Smooth muscle cell (in vitro differentiated cells): ENCODE measurements around the gene DCTN2. TPM values are rescaled to one million over a fixed set of nuclear protein-coding genes. Genes with fewer than 3 reads are reported as not detected.

Source experiments
- DNase-seq: peaks from one replicate; lab custom pipeline; 2025; ENCODE audit not compliant: unreplicated experiment; lab: John Stamatoyannopoulos, UW
- H2AFZ ChIP-seq: fragments of 200-600 bp; sonication (generic); 2 replicates; pipeline ENCODE4 v1.6.0; 2016; ENCODE audit warnings: antibody characterized with exemption, low read depth, mild to moderate bottlenecking
- H3F3A ChIP-seq: fragments of 200-600 bp; sonication (generic); 2 replicates; pipeline ENCODE4 v1.6.0; 2017; ENCODE audit warnings: antibody characterized with exemption, low read depth
- H3K27ac ChIP-seq: fragments of 200-600 bp; sonication (generic); 2 replicates; pipeline ENCODE4 v1.5.1; 2016; ENCODE audit warnings: low read depth, mild to moderate bottlenecking
- H3K27me3 ChIP-seq: fragments of 200-600 bp; sonication (generic); 2 replicates; pipeline ENCODE4 v1.6.1; 2016; ENCODE audit warnings: low read depth, mild to moderate bottlenecking
- H3K36me3 ChIP-seq: fragments of 200-600 bp; sonication (generic); 2 replicates; pipeline ENCODE4 v1.5.1; 2016; ENCODE audit warnings: low read depth
- H3K4me1 ChIP-seq: fragments of 200-600 bp; sonication (generic); 2 replicates; pipeline ENCODE4 v1.5.1; 2016; ENCODE audit warnings: low read depth
- H3K4me2 ChIP-seq: fragments of 200-600 bp; sonication (generic); 2 replicates; pipeline ENCODE4 v1.6.0; 2016; ENCODE audit warnings: mild to moderate bottlenecking
- H3K4me3 ChIP-seq: fragments of 200-600 bp; sonication (generic); 2 replicates; pipeline ENCODE4 v1.5.1; 2016; ENCODE audit warnings: mild to moderate bottlenecking
- H3K79me2 ChIP-seq: fragments of 200-600 bp; sonication (generic); 2 replicates; pipeline ENCODE4 v1.6.0; 2016; ENCODE audit warnings: low read depth, mild to moderate bottlenecking
- H3K9ac ChIP-seq: fragments of 200-600 bp; sonication (generic); 2 replicates; pipeline ENCODE4 v1.6.0; 2016; ENCODE audit warnings: low read depth
- H3K9me3 ChIP-seq: fragments of 200-600 bp; sonication (generic); replicated peaks from 2 replicates; pipeline ENCODE4 v1.5.1; 2016; ENCODE audit warnings: low read depth
- H4K20me1 ChIP-seq: fragments of 200-600 bp; sonication (generic); 2 replicates; pipeline ENCODE4 v1.6.0; 2016; ENCODE audit warnings: low read depth
- WGBS: methylation state at CpG from one replicate; pipeline ENCODE4 v1.1.7; 2016; ENCODE audit warnings: low lambda C conversion rate; 5-methylcytosine and 5-hydroxymethylcytosine counted together
- polyA plus RNA-seq: library from polyadenylated mRNA; unstranded; fragments of >200 nt; fragmentation: Nextera tagmentation; extraction: Ambion mirVana; gene quantifications from 2 replicates; pipeline ENCODE4 v1.2.1, GENCODE V29; 2016
- total RNA-seq: library from RNA; depleted of rRNA; stranded (reverse); fragments of >200 nt; gene quantifications from 2 replicates; pipeline ENCODE4 v1.2.3, GENCODE V29; 2014
- TF ChIP-seq, protein P1 (sequence below): fragments of 200-600 bp; sonication (generic); IDR thresholded peaks from 2 replicates; pipeline ENCODE4 v1.5.1; 2017; ENCODE audit warnings: borderline replicate concordance, mild to moderate bottlenecking, antibody characterized with exemption; ENCODE audit not compliant: insufficient read depth, poor library complexity, severe bottlenecking

DCTN2 gene
- total and polyA plus RNA-seq, 2 experiments from 2014 or later = 107 to 119 TPM

GRCh38 chr12:57487597-57488401 is 59.2 kb downstream of the DCTN2 start, which contains the start of gene MARS1:
TSS of gene MARS1 (plus strand) at chr12:57488068. CDS start at chr12:57488091, 23 bp downstream.
- Histone ChIP-seq H3K36me3 (peaks cover 10% of the 10 kb centered on the region), H3K4me1 (peaks cover 11% of the 10 kb centered on the region), H3F3A (no peaks in the 10 kb centered on the region), H3K27me3 (no peaks in the 10 kb centered on the region), H3K9me3 (no peaks in the 10 kb centered on the region), H3K27ac (peak within 1 kb of the TSS; percentile 61), H3K4me3 (peak within 1 kb of the TSS; percentile 89), H3K79me2 (peaks cover 27% of the 10 kb centered on the region), H2AFZ (peak within 1 kb of the TSS; percentile 69), H3K4me2 (peak within 1 kb of the TSS; percentile 96), H3K9ac (peak within 1 kb of the TSS; percentile 90), H4K20me1 (peaks cover 2% of the 10 kb centered on the region)
- 17% methylated on average over 43 of the region's 47 CpGs for WGBS
- peak; percentile 50 for DNase-seq
- TF ChIP-seq, protein P1, sequence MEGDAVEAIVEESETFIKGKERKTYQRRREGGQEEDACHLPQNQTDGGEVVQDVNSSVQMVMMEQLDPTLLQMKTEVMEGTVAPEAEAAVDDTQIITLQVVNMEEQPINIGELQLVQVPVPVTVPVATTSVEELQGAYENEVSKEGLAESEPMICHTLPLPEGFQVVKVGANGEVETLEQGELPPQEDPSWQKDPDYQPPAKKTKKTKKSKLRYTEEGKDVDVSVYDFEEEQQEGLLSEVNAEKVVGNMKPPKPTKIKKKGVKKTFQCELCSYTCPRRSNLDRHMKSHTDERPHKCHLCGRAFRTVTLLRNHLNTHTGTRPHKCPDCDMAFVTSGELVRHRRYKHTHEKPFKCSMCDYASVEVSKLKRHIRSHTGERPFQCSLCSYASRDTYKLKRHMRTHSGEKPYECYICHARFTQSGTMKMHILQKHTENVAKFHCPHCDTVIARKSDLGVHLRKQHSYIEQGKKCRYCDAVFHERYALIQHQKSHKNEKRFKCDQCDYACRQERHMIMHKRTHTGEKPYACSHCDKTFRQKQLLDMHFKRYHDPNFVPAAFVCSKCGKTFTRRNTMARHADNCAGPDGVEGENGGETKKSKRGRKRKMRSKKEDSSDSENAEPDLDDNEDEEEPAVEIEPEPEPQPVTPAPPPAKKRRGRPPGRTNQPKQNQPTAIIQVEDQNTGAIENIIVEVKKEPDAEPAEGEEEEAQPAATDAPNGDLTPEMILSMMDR = no peak

DNA sequence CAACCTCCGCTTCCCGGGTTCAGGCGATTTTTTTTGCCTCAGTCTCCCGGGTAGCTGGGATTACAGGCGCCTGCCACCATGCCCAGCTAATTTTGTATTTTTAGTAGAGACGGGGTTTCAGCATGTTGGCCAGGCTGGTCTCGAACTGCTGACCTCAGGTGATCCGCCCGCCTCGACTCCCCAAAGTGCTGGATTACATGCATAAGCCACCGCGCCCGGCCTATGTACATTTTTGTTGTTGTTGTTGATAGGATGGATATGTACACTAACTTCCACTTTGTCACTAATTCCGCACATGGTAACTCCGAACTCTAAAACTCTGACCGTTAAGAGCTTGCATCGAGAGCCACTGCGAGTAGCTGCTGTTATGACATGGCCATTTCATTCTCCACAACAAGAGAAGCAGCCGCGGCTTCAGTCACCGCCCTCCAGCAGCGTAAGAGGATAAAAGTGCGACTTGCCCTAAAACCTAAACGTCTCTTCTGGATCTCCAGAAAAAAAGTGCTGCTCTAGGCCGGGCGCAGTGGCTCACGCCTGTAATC is 59.9 kb downstream of the DCTN2 start:
- no peak for DNase-seq
- Histone ChIP-seq H3K79me2 (peaks cover 27% of the 10 kb centered on the region), H4K20me1 (no peaks in the 10 kb centered on the region), H3K36me3 (peaks cover 9% of the 10 kb centered on the region), H2AFZ (peak overlapping the region; percentile 69), H3K4me2 (peak overlapping the region; percentile 96), H3K4me1 (peaks cover 11% of the 10 kb centered on the region), H3K27me3 (no peaks in the 10 kb centered on the region), H3K27ac (no peak overlapping the region), H3K9ac (no peak overlapping the region), H3K9me3 (no peaks in the 10 kb centered on the region), H3F3A (no peaks in the 10 kb centered on the region), H3K4me3 (peak overlapping the region; percentile 89)
- 94% methylated on average over 27 of the region's 27 CpGs for WGBS
- TF ChIP-seq, protein P1 = no peak

DNA sequence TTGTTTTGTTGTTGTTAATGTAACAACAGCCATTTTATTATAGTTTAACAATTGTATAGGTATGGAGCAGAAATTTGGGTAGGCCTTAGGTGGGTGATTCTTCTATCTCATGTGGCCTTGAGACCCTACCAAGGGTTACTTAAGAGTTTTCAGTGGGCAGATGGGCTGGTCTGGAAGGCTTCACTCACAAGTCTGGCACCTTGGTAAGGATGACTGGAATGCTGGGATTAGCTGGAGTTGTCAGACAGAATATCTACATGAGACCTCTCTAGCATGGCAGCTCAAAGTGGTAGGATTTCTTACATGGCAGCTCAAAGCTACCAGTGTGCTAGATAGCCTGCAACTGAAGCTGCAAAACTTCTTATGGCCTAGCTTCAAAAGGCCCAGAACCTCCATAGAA is 61.3 kb downstream of the DCTN2 start:
- Histone ChIP-seq H3F3A (no peaks in the 10 kb centered on the region), H3K27me3 (peaks cover 6% of the 10 kb centered on the region), H3K4me2 (no peak overlapping the region), H2AFZ (no peak overlapping the region), H3K27ac (no peak overlapping the region), H3K4me1 (peaks cover 11% of the 10 kb centered on the region), H3K9me3 (no peaks in the 10 kb centered on the region), H3K36me3 (no peaks in the 10 kb centered on the region), H3K79me2 (peaks cover 27% of the 10 kb centered on the region), H3K9ac (no peak overlapping the region), H4K20me1 (no peaks in the 10 kb centered on the region), H3K4me3 (no peak overlapping the region)
- TF ChIP-seq, protein P1 = no peak
- no peak for DNase-seq

- 38% methylated on average over 5 of the region's 5 CpGs for WGBS
- H3K9ac ChIP-seq = no peak overlapping the region
- peaks cover 11% of the 10 kb centered on the region for H3K27me3 ChIP-seq
- TF ChIP-seq, protein P1 = no peak
- H3K9me3 ChIP-seq = no peaks in the 10 kb centered on the region
- H3K27ac ChIP-seq = no peak overlapping the region
- no peak overlapping the region for H2AFZ ChIP-seq
- peaks cover 7% of the 10 kb centered on the region for H3K79me2 ChIP-seq
- no peak overlapping the region for H3K4me2 ChIP-seq
- peaks cover under 1% of the 10 kb centered on the region for H3K4me1 ChIP-seq
- no peaks in the 10 kb centered on the region for H4K20me1 ChIP-seq
- H3K4me3 ChIP-seq = no peak overlapping the region
- DNase-seq = no peak
- no peaks in the 10 kb centered on the region for H3F3A ChIP-seq
- H3K36me3 ChIP-seq = no peaks in the 10 kb centered on the region
These were observed 63.5 kb downstream of the DCTN2 start for GRCh38 chr12:57483466-57483865.
